K562 (cell line): Measurements from ENCODE around the gene DHX40. TPM values are rescaled to one million over a fixed set of nuclear protein-coding genes. Genes with fewer than 3 reads are reported as not detected.
A peak's percentile ranks its signal among the peaks of the same experiment; 100 is the strongest.
"Not testable (repeated sequence)": the region's sequence is repeated elsewhere in the genome, so short reads cannot be mapped to it uniquely, and the experiment has no call there.

Experiments
- ATAC-seq: fragments of 200-7000 bp; cut with Tn5 transposase; 3 replicates; pipeline ENCODE4 v1.9.1; 2020; ENCODE audit warnings: moderate library complexity
- BruUV-seq: library from RNA; stranded (reverse); fragments of 400-500 nt; replicated peaks from 2 replicates; lab custom pipeline; 2021; lab: Mats Ljungman, UMichigan
- CTCF ChIA-PET: fragments of 300-600 bp; formaldehyde crosslinking; extraction: SDS; loops from one replicate; lab custom pipeline; 2021; ENCODE audit warnings: low intra/inter-chr PET ratio; lab: Yijun Ruan, JAX
- POLR2A ChIA-PET: fragments of 300-600, 350-650 bp; sonication (Branson Sonifier 250); formaldehyde crosslinking; extraction: SDS; loops from one replicate; lab custom pipeline; 2021; ENCODE audit warnings: antibody characterized with exemption, inconsistent platforms; lab: Yijun Ruan, JAX
- DNase-seq, 4 experiments: peaks; one replicate each; pipeline versions ENCODE4 v3.0.0 to v3.0.0-alpha.2; 2011 to 2018; ENCODE audit warnings: low spot score in 3 of 4, mixed read lengths in 3 of 4; ENCODE audit errors: extremely low read depth in 1 of 4
- FAIRE-seq: peaks from 2 replicates; lab custom pipeline; 2011; peaks lifted over from hg19 to GRCh38; lab: Jason Lieb, UNC
- H2AFZ ChIP-seq: 2 replicates; pipeline ENCODE4 v1.6.0; 2011; ENCODE audit warnings: low read depth, low read length, control low read depth, inconsistent platforms
- H3K27ac ChIP-seq: fragments of 200-600 bp; 3 replicates; pipeline ENCODE4 v1.8.0; 2011; ENCODE audit warnings: low read depth, mild to moderate bottlenecking, control low read depth, inconsistent platforms, low read length, moderate library complexity, mixed read lengths; ENCODE audit errors: extremely low read depth
- H3K27me3 ChIP-seq, 2 experiments: fragments of 300-600 bp in 1 of 2; 2 replicates in 1 of 2; 3 replicates in 1 of 2; pipeline versions ENCODE4 v1.6.0 to v1.8.0; 2011; ENCODE audit warnings: inconsistent platforms in 2 of 2, low read length in 2 of 2, mild to moderate bottlenecking in 1 of 2, mixed read lengths in 1 of 2, moderate library complexity in 1 of 2; ENCODE audit not compliant: control insufficient read depth in 2 of 2, insufficient read depth in 2 of 2
- H3K36me3 ChIP-seq: fragments of 300-600 bp; 3 replicates; pipeline ENCODE4 v1.8.0; 2011; ENCODE audit warnings: mild to moderate bottlenecking, low read length, inconsistent platforms; ENCODE audit not compliant: control insufficient read depth, insufficient read depth
- H3K4me1 ChIP-seq, 2 experiments: fragments of 200-600 bp in 1 of 2; replicated peaks in 1 of 2; 2 replicates in 1 of 2; 3 replicates in 1 of 2; pipeline versions ENCODE4 v1.5.1 to v1.8.0; 2011; ENCODE audit warnings: inconsistent platforms in 2 of 2, low read length in 2 of 2, mild to moderate bottlenecking in 1 of 2, mixed read lengths in 1 of 2, moderate library complexity in 1 of 2; ENCODE audit not compliant: control insufficient read depth in 2 of 2, insufficient read depth in 2 of 2
- H3K4me2 ChIP-seq: 2 replicates; pipeline ENCODE4 v1.6.1; 2011; ENCODE audit warnings: low read length, control low read depth, inconsistent platforms, mixed read lengths; ENCODE audit not compliant: insufficient read depth
- H3K4me3 ChIP-seq: fragments of 200-600 bp; sonication (generic), shearing (Covaris generic); 2 replicates; pipeline ENCODE4 v1.5.1; 2016; ENCODE audit warnings: control low read depth, inconsistent platforms
- H3K79me2 ChIP-seq: fragments of 200-600 bp; 3 replicates; pipeline ENCODE4 v1.8.0; 2011; ENCODE audit warnings: low read length, inconsistent platforms; ENCODE audit not compliant: control insufficient read depth, insufficient read depth
- H3K9ac ChIP-seq, 2 experiments: 2 replicates each; pipeline versions ENCODE4 v1.6.0 to v1.6.1; 2011; ENCODE audit warnings: low read depth in 2 of 2, low read length in 2 of 2, control low read depth in 1 of 2, inconsistent platforms in 1 of 2, mild to moderate bottlenecking in 1 of 2, mixed read lengths in 1 of 2; ENCODE audit not compliant: insufficient read depth in 1 of 2
- H3K9me1 ChIP-seq: one replicate; pipeline ENCODE4 v1.6.0; 2011; ENCODE audit warnings: inconsistent platforms, mild to moderate bottlenecking, low read length, moderate library complexity; ENCODE audit not compliant: control insufficient read depth, insufficient read depth
- H3K9me3 ChIP-seq: replicated peaks from 2 replicates; pipeline ENCODE4 v1.5.1; 2011; ENCODE audit warnings: low read depth, low read length, inconsistent platforms; ENCODE audit not compliant: control insufficient read depth, insufficient read depth
- H4K20me1 ChIP-seq: replicated peaks from 2 replicates; pipeline ENCODE4 v1.6.1; 2011; ENCODE audit warnings: low read length, inconsistent platforms, mixed read lengths; ENCODE audit not compliant: control insufficient read depth, insufficient read depth
- CEBPB ChIP-seq: fragments of 450-650 bp; IDR thresholded peaks from 2 replicates; pipeline ENCODE4 v1.6.1; 2016; ENCODE audit warnings: missing genetic modification characterization, missing compliant biosample characterization
- NFYB ChIP-seq: IDR thresholded peaks from 2 replicates; pipeline ENCODE4 v1.6.1; 2011; ENCODE audit warnings: mild to moderate bottlenecking, moderate library complexity; ENCODE audit not compliant: insufficient read length; ENCODE audit errors: extremely low read depth
- WGBS: fragments of 100-300 bp; shearing (Covaris generic); methylation state at CpG from one replicate; pipeline ENCODE4 v1.1.6; 2016; ENCODE audit warnings: low coverage, mixed read lengths; ENCODE audit not compliant: insufficient coverage; ENCODE audit errors: missing lambda C conversion rate; 5-methylcytosine and 5-hydroxymethylcytosine counted together
- in situ Hi-C: fragments of 300-500 bp; cut with MboI; formaldehyde crosslinking; loops from 4 replicates; pipeline ENCODE4 v1.15.0; 2018; ENCODE audit warnings: inconsistent platforms, mixed read lengths
- intact Hi-C: fragments of 100-400 bp; cut with micrococcal nuclease; formaldehyde crosslinking; loops from 2 replicates; pipeline ENCODE4 v1.14.2; 2022
- polyA plus RNA-seq, 8 experiments: library from polyadenylated mRNA; depleted of rRNA in 4 of 8; stranded (reverse) in 5 of 8; unstranded in 3 of 8; fragments of >200 nt; fragmentation: Nextera tagmentation in 2 of 8; fragmentation: Illumina TruSeq in 1 of 8; extraction: Ambion mirVana in 2 of 8; extraction: Trizol in 1 of 8; gene quantifications; 2 replicates each; pipeline versions ENCODE4 v1.2.1 to v1.2.3, GENCODE V29; 2011 to 2014; ENCODE audit warnings: inconsistent platforms in 1 of 8, missing spikeins in 1 of 8
- total RNA-seq, 7 experiments: library from RNA; depleted of rRNA in 6 of 7; stranded (reverse); fragments of >200 nt in 6 of 7; fragmentation: Illumina TruSeq in 2 of 7; extraction: Trizol in 2 of 7; gene quantifications; 2 replicates each; pipeline versions ENCODE4 v1.2.1 to v1.2.3, GENCODE V29; 2011 to 2021; ENCODE audit warnings: low replicate concordance in 1 of 7

Gene DHX40
- total and polyA plus RNA-seq, 9 of the 15 experiments (the other 6 are each of a cell fraction or from before 2014, with no cell fraction given): 7.2 to 38.6 (median 18.7) TPM

GRCh38 chr17:59524930-59525329 lies 40.5 kb upstream of the DHX40 start:
- CTCF ChIA-PET, H3K9ac ChIP-seq, in situ Hi-C loops: not testable (repeated sequence)

GRCh38 chr17:59525668-59526067 lies 39.7 kb upstream of the DHX40 start:
- H3K27ac ChIP-seq: no peak overlapping the region
- H4K20me1 ChIP-seq: no peaks in the 10 kb centered on the region
- no peaks in the 10 kb centered on the region for H3K9me1 ChIP-seq
- 4% methylated on average over 2 of the region's 2 CpGs for WGBS
- in situ Hi-C loops: no loop called here
- H2AFZ ChIP-seq: no peak overlapping the region
- H3K79me2 ChIP-seq: no peaks in the 10 kb centered on the region
- no TSS peak for BruUV-seq
- H3K9me3 ChIP-seq: no peaks in the 10 kb centered on the region
- ATAC-seq (no peak), DNase-seq (no peak), FAIRE-seq (no peak)
- intact Hi-C loops: loop anchor here (10.0 kb wide), 1 partner anchor 219 kb away; no protein-coding TSS in a partner anchor
- H3K4me2 ChIP-seq: no peak overlapping the region
- ChIA-PET CTCF (no interaction called here), POLR2A (no interaction called here)
- no peak overlapping the region for H3K9ac ChIP-seq
- H3K36me3 ChIP-seq: no peaks in the 10 kb centered on the region
- TF ChIP-seq NFYB (no peak), CEBPB (tag) (0 out of 2 replicates have a peak, but pooled peaks have one; percentile 15)
- H3K4me1 ChIP-seq: peaks cover 0 to 7% of the 10 kb centered on the region in 2 experiments; a peak in 2 of 5 replicates
- no peak overlapping the region for H3K4me3 ChIP-seq
- peaks cover 0 to 3% of the 10 kb centered on the region in 2 experiments; a peak in 1 of 5 replicates for H3K27me3 ChIP-seq

More at GRCh38 chr17:59524930-59525329, 40.5 kb upstream of the DHX40 start:
- not testable (repeated sequence) for H3K4me2 ChIP-seq, H3K27ac ChIP-seq, ATAC-seq, H3K9me1 ChIP-seq, H3K4me1 ChIP-seq, H3K36me3 ChIP-seq, BruUV-seq, H3K4me3 ChIP-seq, FAIRE-seq, H3K27me3 ChIP-seq, H3K79me2 ChIP-seq, DNase-seq, H2AFZ ChIP-seq, H4K20me1 ChIP-seq, H3K9me3 ChIP-seq
- POLR2A ChIA-PET: interaction anchor here (1.5 kb wide), 1 partner anchor 13 kb away, joined by 4 read pairs; no protein-coding TSS in a partner anchor
- WGBS: 18% methylated on average over 3 of the region's 3 CpGs
- intact Hi-C loops: loop anchor here (5.0 to 10.0 kb wide), 2 partner anchors 97 to 220 kb away; no protein-coding TSS in a partner anchor
